Activated gamma-delta T cell treated with anti-CD3 and anti-CD28 coated beads, Interleukin-2, amount 50 U/mL, for 16 hours (primary cell): ENCODE measurements around the gene MCU.
"Not testable (repeated sequence)": the region's sequence is repeated elsewhere in the genome, so short reads cannot be mapped to it uniquely, and the experiment has no call there.

Experiments used
- DNase-seq: peaks from one replicate; pipeline ENCODE4 v3.0.0-alpha.2; 2020; ENCODE audit warnings: low read depth

MCU gene

DNA sequence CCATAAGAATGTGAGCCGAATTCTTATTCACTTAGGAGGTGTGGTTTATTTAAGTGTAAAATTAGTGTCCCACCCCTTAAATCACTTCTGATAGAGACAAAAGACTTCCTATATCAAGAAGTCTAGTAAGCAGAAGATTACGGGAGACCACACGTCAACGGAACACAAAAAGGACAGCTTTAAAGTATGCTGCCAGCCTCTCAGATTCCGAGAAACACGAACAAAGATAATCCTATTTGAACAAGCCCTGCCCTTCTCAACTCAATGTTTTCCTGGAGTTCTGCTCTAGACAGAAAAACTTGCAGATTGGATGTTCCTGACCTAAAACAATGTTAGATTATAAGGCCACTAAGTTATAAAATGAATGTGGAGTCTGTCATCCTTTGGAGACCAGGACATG lies 4.9 kb upstream of the MCU start:
- no peak for DNase-seq

DNA sequence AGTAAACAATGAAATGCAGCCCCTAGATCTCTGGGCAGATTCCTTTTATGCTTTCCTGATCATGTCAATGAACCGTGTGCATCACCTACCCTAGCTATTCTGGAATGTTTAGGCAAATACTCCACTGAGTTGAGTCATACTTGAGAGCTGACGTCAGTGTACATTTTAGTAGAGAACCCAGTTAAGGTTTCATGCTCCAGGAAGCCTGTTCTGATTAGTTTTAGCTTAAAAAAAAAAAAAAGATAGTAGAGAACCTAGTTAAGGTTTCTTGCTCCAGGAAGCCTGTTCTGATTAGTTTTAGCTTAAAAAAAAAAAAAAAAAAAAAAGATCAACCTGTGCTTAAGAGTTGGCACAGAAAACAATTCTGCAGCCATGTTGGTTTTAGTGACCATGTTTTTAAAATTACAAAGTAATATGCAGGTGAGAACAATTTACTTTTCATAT lies 3.7 kb upstream of the MCU start:
- DNase-seq = no peak

- no peak for DNase-seq
Measured at GRCh38 chr10:72689660-72690059, 2.3 kb upstream of the MCU start.

DNA sequence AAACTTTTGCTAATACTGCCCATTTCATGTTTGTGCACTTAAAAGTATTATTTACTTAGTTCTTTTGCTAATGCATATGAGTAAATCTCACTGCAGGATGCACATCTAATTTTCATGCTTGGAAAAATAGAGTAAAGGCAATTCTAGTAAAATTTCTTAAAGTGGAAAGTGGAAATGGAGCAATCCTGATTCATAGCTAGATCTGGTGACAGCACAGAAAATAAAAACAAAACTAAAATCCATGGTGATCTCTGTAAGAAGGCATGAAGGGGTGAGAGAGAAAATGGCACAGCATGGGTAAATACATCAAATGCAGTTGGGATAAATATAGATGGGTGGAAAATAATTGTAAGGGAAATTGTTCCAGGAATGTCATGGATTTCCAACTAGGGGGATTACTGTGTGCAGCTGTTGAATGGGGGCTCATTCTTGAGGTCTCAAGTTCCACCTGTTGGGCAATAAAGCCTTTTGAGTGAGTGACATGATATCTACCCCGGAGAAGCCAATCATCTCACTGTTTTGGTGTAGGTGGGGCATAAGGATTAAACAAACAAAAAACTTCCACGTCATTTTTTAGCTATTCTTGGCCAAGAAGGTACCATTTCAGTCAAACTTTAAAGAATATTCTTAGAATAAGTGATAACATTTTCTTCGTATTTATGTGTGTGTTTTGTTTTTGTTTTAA lies 1.7 kb upstream of the MCU start:
- no peak for DNase-seq

DNA sequence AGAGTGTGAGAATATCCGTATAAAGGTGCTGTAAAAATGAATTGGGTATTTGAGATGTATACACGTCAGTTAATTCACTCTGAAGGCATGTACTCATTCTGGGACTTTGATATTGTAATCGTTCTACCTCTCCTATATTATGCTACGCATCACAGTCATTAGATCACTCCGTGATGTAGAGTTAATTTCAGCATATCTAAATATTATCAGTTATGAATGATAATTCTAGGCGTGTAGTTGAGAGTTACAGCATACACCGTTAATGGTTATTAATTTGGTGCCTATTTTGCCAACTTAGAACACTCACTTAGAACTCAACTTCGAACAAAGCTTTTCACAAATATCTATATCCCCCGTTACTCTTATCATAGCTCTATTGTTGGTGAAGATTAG lies 477 bp upstream of the MCU start:
- no peak for DNase-seq

- DNase-seq = no peak
Measured at GRCh38 chr10:72692744-72692993, 726 bp downstream of the MCU start.

GRCh38 chr10:72692994-72693781 lies 1.2 kb downstream of the MCU start:
- no peak for DNase-seq

- no peak for DNase-seq
Measured at GRCh38 chr10:72694476-72695369, 2.8 kb downstream of the MCU start.

DNA sequence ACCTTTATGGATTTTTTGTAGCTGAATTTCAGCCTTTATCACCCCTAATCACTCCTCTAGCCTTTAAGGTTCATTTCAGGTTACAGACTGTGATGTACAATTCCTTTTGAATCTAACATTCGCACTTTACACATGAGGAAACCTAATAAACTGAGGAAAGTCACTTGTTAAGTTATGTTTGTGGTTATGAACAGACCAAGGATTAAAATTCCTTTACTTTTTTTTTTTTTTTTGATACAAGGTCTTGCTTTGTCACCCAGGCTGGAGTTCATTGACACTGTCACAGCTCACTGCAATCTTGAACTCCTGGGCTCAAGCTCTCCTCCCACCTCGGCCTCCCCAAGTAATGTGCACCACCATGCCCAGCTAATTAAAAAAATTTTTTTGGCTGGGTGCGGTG lies 3.6 kb downstream of the MCU start:
- DNase-seq = no peak

GRCh38 chr10:72697716-72698115 lies 5.8 kb downstream of the MCU start:
- no peak for DNase-seq

- DNase-seq = not testable (repeated sequence)
Measured at GRCh38 chr10:72702465-72702864, 10.5 kb downstream of the MCU start.

GRCh38 chr10:72702868-72703581 lies 11.1 kb downstream of the MCU start:
- no peak for DNase-seq

- DNase-seq = no peak
Measured at GRCh38 chr10:72704117-72704516, 12.2 kb downstream of the MCU start.

- DNase-seq = no peak
Measured at GRCh38 chr10:72709041-72709440, 17.1 kb downstream of the MCU start.

DNA sequence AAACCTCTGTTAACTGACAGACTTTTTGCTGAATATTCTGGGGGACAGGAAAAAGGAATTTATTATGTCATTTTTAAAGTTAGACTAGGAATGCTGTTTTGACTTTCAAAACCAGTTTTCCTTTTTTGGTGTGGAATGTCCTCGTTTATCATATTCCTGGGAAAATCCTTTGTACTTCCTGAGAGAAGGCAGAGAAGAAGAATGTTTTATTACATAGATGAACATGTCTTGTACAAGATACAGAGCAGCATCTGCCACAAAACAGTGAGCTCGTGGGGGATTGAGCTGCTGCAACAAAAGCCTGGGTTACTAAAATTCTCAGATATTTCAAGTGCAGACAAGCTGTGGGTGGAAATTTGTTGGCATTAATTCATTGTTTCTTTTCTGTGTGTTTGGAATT lies 20.2 kb downstream of the MCU start:
- no peak for DNase-seq

GRCh38 chr10:72719941-72720592 lies 28.1 kb downstream of the MCU start:
- DNase-seq = no peak

- no peak for DNase-seq
Measured at GRCh38 chr10:72720814-72721660, 29.1 kb downstream of the MCU start.

GRCh38 chr10:72727130-72727529 lies 35.2 kb downstream of the MCU start:
- DNase-seq = no peak

DNA sequence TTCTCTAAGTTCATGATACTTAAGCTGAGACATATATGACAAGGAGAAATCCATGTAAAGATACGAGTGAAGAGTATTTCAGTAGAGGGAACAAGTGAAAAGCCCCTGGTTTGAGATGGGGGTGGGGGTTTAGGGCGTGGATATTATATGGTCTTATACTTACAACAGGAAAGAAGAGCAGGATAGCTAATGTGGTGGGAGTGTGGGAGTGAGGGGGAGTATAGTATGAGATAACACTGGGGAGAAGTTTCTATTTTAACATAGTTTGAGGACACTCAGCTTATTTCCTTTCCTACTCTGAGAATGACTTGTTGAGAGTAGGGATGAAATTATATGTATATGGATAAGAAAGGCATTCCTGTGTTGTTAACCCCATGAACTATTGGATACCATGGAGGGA lies 36.5 kb downstream of the MCU start:
- no peak for DNase-seq

- no peak for DNase-seq
Measured at GRCh38 chr10:72729528-72729927, 37.6 kb downstream of the MCU start.

GRCh38 chr10:72730479-72730878 lies 38.5 kb downstream of the MCU start:
- no peak for DNase-seq
